ENCODE data around the gene COG5. TPM values are rescaled to one million over a fixed set of nuclear protein-coding genes. Genes with fewer than 3 reads are reported as not detected.

The COG5 gene
- total RNA-seq, 1 experiment from 2014 or later = 43.9 TPM

- Histone ChIP-seq H3K4me3 (ENCODE audit: low read depth, low read length) (no peak overlapping the region), H3K36me3 (ENCODE audit: control insufficient read depth, insufficient read depth, low read length) (no peaks in the 10 kb centered on the region), H3K9me3 (no peaks in the 10 kb centered on the region), H3K4me1 (no peaks in the 10 kb centered on the region), H3K27me3 (replicated peaks; ENCODE audit: control insufficient read depth, insufficient read depth, low read length) (no peaks in the 10 kb centered on the region)
- POLR2A ChIA-PET = no interaction called here
- H3K9me3 Mint-ChIP-seq (ENCODE audit: unreplicated experiment) = no peaks in the 10 kb centered on the region
- H3K4me3 Mint-ChIP-seq (ENCODE audit: unreplicated experiment) = no peak overlapping the region
- DNase-seq = no peak
- H3K36me3 Mint-ChIP-seq (ENCODE audit: insufficient read depth, unreplicated experiment) = no peaks in the 10 kb centered on the region
- H3K4me1 Mint-ChIP-seq (ENCODE audit: low read depth, unreplicated experiment) = no peaks in the 10 kb centered on the region
- intact Hi-C loops (cut with micrococcal nuclease; ENCODE audit: unreplicated experiment) = no loop called here
- no TSS peak for BruUV-seq (replicated peaks)
- no peak overlapping the region for H3K27ac Mint-ChIP-seq (ENCODE audit: unreplicated experiment)
- CTCF ChIA-PET = no interaction called here
- no peaks in the 10 kb centered on the region for H3K27me3 Mint-ChIP-seq (ENCODE audit: insufficient read depth, unreplicated experiment)
- no peak for TF ChIP-seq CTCF (IDR thresholded peaks at IDR 0.05; ENCODE audit: insufficient read depth in 1 of 2, low read depth in 1 of 2, low read length in 1 of 2, severe bottlenecking in 1 of 2, unreplicated experiment in 1 of 2)
These were observed 84.4 kb downstream of the COG5 start for GRCh38 chr7:107479303-107479702.

- Histone ChIP-seq H3K27me3 (replicated peaks; ENCODE audit: control insufficient read depth, insufficient read depth, low read length) (no peaks in the 10 kb centered on the region), H3K9me3 (no peaks in the 10 kb centered on the region), H3K4me1 (no peaks in the 10 kb centered on the region), H3K4me3 (ENCODE audit: low read depth, low read length) (no peak overlapping the region), H3K36me3 (ENCODE audit: control insufficient read depth, insufficient read depth, low read length) (no peaks in the 10 kb centered on the region)
- H3K27ac Mint-ChIP-seq (ENCODE audit: unreplicated experiment) = no peak overlapping the region
- ChIA-PET POLR2A (no interaction called here), CTCF (no interaction called here)
- H3K36me3 Mint-ChIP-seq (ENCODE audit: insufficient read depth, unreplicated experiment) = no peaks in the 10 kb centered on the region
- TF ChIP-seq CTCF (IDR thresholded peaks at IDR 0.05; ENCODE audit: insufficient read depth in 1 of 2, low read depth in 1 of 2, low read length in 1 of 2, severe bottlenecking in 1 of 2, unreplicated experiment in 1 of 2) = no peak
- H3K4me1 Mint-ChIP-seq (ENCODE audit: low read depth, unreplicated experiment) = no peaks in the 10 kb centered on the region
- no peaks in the 10 kb centered on the region for H3K9me3 Mint-ChIP-seq (ENCODE audit: unreplicated experiment)
- intact Hi-C loops (cut with micrococcal nuclease; ENCODE audit: unreplicated experiment) = no loop called here
- H3K4me3 Mint-ChIP-seq (ENCODE audit: unreplicated experiment) = no peak overlapping the region
- H3K27me3 Mint-ChIP-seq (ENCODE audit: insufficient read depth, unreplicated experiment) = no peaks in the 10 kb centered on the region
- BruUV-seq (replicated peaks) = no TSS peak
- DNase-seq = no peak
These were observed 89.6 kb downstream of the COG5 start for GRCh38 chr7:107474104-107474521.

DNA sequence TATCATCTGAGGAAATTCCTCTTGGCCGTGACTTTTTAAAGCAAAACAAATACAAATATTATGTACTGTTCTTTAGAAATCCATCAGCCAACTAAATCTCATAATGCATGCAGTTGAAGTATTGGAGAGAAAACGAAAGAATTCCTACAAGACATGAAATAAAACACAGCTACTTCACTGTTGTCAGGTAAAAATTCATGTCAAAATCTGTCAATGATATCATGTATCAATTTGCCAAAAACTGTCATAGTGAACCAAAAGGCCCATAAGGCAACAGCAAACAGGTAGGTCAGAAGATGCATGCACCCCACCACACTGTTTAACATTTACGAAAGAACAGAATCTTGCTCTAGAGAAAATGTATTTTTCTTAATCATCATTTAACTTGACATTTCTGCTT, 91.6 kb downstream of the COG5 start:
- DNase-seq = no peak
- no TSS peak for BruUV-seq (replicated peaks)
- POLR2A ChIA-PET = interaction anchor here (0.7 kb wide), 1 partner anchor 383 kb away, joined by 5 read pairs; no protein-coding TSS in a partner anchor
- Histone ChIP-seq H3K4me3 (ENCODE audit: low read depth, low read length) (no peak overlapping the region), H3K27me3 (replicated peaks; ENCODE audit: control insufficient read depth, insufficient read depth, low read length) (no peaks in the 10 kb centered on the region), H3K36me3 (ENCODE audit: control insufficient read depth, insufficient read depth, low read length) (no peaks in the 10 kb centered on the region), H3K9me3 (no peaks in the 10 kb centered on the region), H3K4me1 (no peaks in the 10 kb centered on the region)
- no peak for TF ChIP-seq CTCF (IDR thresholded peaks at IDR 0.05; ENCODE audit: insufficient read depth in 1 of 2, low read depth in 1 of 2, low read length in 1 of 2, severe bottlenecking in 1 of 2, unreplicated experiment in 1 of 2)
- no peaks in the 10 kb centered on the region for H3K4me1 Mint-ChIP-seq (ENCODE audit: low read depth, unreplicated experiment)
- CTCF ChIA-PET = no interaction called here
- no peaks in the 10 kb centered on the region for H3K36me3 Mint-ChIP-seq (ENCODE audit: insufficient read depth, unreplicated experiment)
- H3K4me3 Mint-ChIP-seq (ENCODE audit: unreplicated experiment) = no peak overlapping the region
- no peaks in the 10 kb centered on the region for H3K9me3 Mint-ChIP-seq (ENCODE audit: unreplicated experiment)
- H3K27me3 Mint-ChIP-seq (ENCODE audit: insufficient read depth, unreplicated experiment) = no peaks in the 10 kb centered on the region
- no peak overlapping the region for H3K27ac Mint-ChIP-seq (ENCODE audit: unreplicated experiment)
- intact Hi-C loops (cut with micrococcal nuclease; ENCODE audit: unreplicated experiment) = no loop called here

Data from Caco-2 (cell line).